Tibial artery (tissue), 4 donors: ENCODE results near the gene CA12.
A peak's percentile ranks its signal among the peaks of the same experiment; 100 is the strongest.

Source experiments
- DNase-seq, 2 donors: peaks; one replicate each; pipeline ENCODE4 v3.0.0-alpha.2; 2019
- H3K27ac ChIP-seq, 2 donors: fragments of 200-600 bp; sonication (generic) in 1 of 2; 1 replicate in 1 of 2; 2 replicates in 1 of 2; pipeline ENCODE4 v1.5.1; 2018 to 2019; ENCODE audit warnings: mild to moderate bottlenecking in 1 of 2
- H3K27me3 ChIP-seq, 2 donors: fragments of 200-600 bp; sonication (generic) in 1 of 2; one replicate each; pipeline versions ENCODE4 v1.5.1 to v1.6.0; 2016 to 2019
- H3K36me3 ChIP-seq, 3 donors: fragments of 200-600 bp; sonication (generic) in 2 of 3; one replicate each; pipeline ENCODE4 v1.5.1; 2016 to 2019; ENCODE audit warnings: mild to moderate bottlenecking in 2 of 3
- H3K4me1 ChIP-seq, 4 donors: fragments of 200-600 bp; sonication (generic) in 2 of 4; 1 replicate in 3 of 4; 2 replicates in 1 of 4; pipeline ENCODE4 v1.5.1; 2016 to 2019
- H3K4me3 ChIP-seq, 2 donors: fragments of 200-600 bp; sonication (generic) in 1 of 2; 1 replicate in 1 of 2; 2 replicates in 1 of 2; pipeline ENCODE4 v1.5.1; 2018 to 2019; ENCODE audit warnings: mild to moderate bottlenecking in 2 of 2
- H3K9me3 ChIP-seq, 3 donors: fragments of 200-600 bp; sonication (generic) in 1 of 3; one replicate each; pipeline ENCODE4 v1.5.1; 2016 to 2019
- CTCF ChIP-seq, 2 experiments: fragments of 200-600 bp in 1 of 2; fragments of 450-650 bp in 1 of 2; IDR thresholded peaks; one replicate each; pipeline ENCODE4 v1.5.1; 2017 to 2019; ENCODE audit warnings: antibody characterized with exemption in 2 of 2, mild to moderate bottlenecking in 1 of 2, moderate library complexity in 1 of 2
- intact Hi-C: fragments of 100-400 bp; cut with DNase I; formaldehyde crosslinking; loops from one replicate; pipeline ENCODE4 v1.15.0; 2023; ENCODE audit warnings: low total_unique reads

CA12 gene

GRCh38 chr15:63379492-63380150 lies 2.0 kb downstream of the CA12 start:
- peaks cover 0 to 25% of the 10 kb centered on the region in 2 donors for H3K27me3 ChIP-seq
- intact Hi-C loops = no loop called here
- no peak for DNase-seq
- no peak overlapping the region for H3K4me3 ChIP-seq
- H3K36me3 ChIP-seq = no peaks in the 10 kb centered on the region
- H3K9me3 ChIP-seq = no peaks in the 10 kb centered on the region
- no peak for TF ChIP-seq CTCF (IDR thresholded peaks at IDR 0.05)
- H3K27ac ChIP-seq = no peak overlapping the region
- peaks cover 0 to 28% (median 22%) of the 10 kb centered on the region in 4 donors for H3K4me1 ChIP-seq

- Histone ChIP-seq H3K9me3 (no peaks in the 10 kb centered on the region), H3K4me1 (peaks cover 0 to 33% (median 28%) of the 10 kb centered on the region in 4 donors), H3K36me3 (no peaks in the 10 kb centered on the region), H3K4me3 (no peak overlapping the region), H3K27me3 (peaks cover 0 to 25% of the 10 kb centered on the region in 2 donors), H3K27ac (no peak overlapping the region)
- intact Hi-C loops = no loop called here
- no peak for DNase-seq
- TF ChIP-seq CTCF (IDR thresholded peaks at IDR 0.05) = no peak
Measured at GRCh38 chr15:63378946-63379345, 2.7 kb downstream of the CA12 start.

- TF ChIP-seq CTCF (IDR thresholded peaks at IDR 0.05) = no peak
- peaks cover 0 to 14% of the 10 kb centered on the region in 2 donors for H3K27me3 ChIP-seq
- no peaks in the 10 kb centered on the region for H3K9me3 ChIP-seq
- peaks cover 0 to 34% (median 25%) of the 10 kb centered on the region in 4 donors for H3K4me1 ChIP-seq
- H3K4me3 ChIP-seq = no peak overlapping the region
- DNase-seq = peak; percentile 73 to 76
- intact Hi-C loops = no loop called here
- H3K27ac ChIP-seq = peak overlapping the region; percentile 31 to 43
- no peaks in the 10 kb centered on the region for H3K36me3 ChIP-seq
Measured at GRCh38 chr15:63374686-63375520, 6.7 kb downstream of the CA12 start.

GRCh38 chr15:63373866-63374548 lies 7.6 kb downstream of the CA12 start:
- no peak for TF ChIP-seq CTCF (IDR thresholded peaks at IDR 0.05)

GRCh38 chr15:63373330-63373729 lies 8.3 kb downstream of the CA12 start:
- no peak overlapping the region for H3K4me3 ChIP-seq
- no peak for DNase-seq
- no peaks in the 10 kb centered on the region for H3K9me3 ChIP-seq
- no peak for TF ChIP-seq CTCF (IDR thresholded peaks at IDR 0.05)
- intact Hi-C loops = no loop called here
- H3K36me3 ChIP-seq = no peaks in the 10 kb centered on the region
- peak overlapping the region in 1 of 2 donors; percentile 36 for H3K27ac ChIP-seq
- H3K4me1 ChIP-seq = peaks cover 0 to 34% (median 25%) of the 10 kb centered on the region in 4 donors
- H3K27me3 ChIP-seq = no peaks in the 10 kb centered on the region

More at GRCh38 chr15:63373866-63374548, 7.6 kb downstream of the CA12 start:
- no peaks in the 10 kb centered on the region for H3K36me3 ChIP-seq
- H3K27me3 ChIP-seq = peaks cover 0 to 5% of the 10 kb centered on the region in 2 donors
- intact Hi-C loops = no loop called here
- no peaks in the 10 kb centered on the region for H3K9me3 ChIP-seq
- peaks cover 0 to 34% (median 25%) of the 10 kb centered on the region in 4 donors for H3K4me1 ChIP-seq
- no peak for DNase-seq
- no peak overlapping the region for H3K4me3 ChIP-seq
- H3K27ac ChIP-seq = peak overlapping the region; percentile 31 to 43
